HEK293 (cell line): ENCODE data around the gene MYO1C.

ENCODE experiments used
- CTCF ChIA-PET: fragments of 350-600 bp; formaldehyde crosslinking; extraction: SDS; loops from one replicate; lab custom pipeline; 2021; ENCODE audit warnings: antibody characterized with exemption; lab: Yijun Ruan, JAX
- POLR2A ChIA-PET: fragments of 300-600 bp; formaldehyde crosslinking; extraction: SDS; loops from one replicate; lab custom pipeline; 2020; ENCODE audit warnings: antibody characterized with exemption, inconsistent platforms; lab: Yijun Ruan, JAX
- H3K27ac ChIP-seq: fragments of 200-500 bp; sonication (Bioruptor generic); 2 replicates; pipeline ENCODE4 v1.5.1; 2014; ENCODE audit warnings: low read depth, low read length, control low read depth, inconsistent platforms; ENCODE audit errors: extremely low read depth
- H3K36me3 ChIP-seq, 2 experiments: fragments of 200-500 bp in 1 of 2; sonication (Bioruptor generic) in 1 of 2; 1 replicate in 1 of 2; 2 replicates in 1 of 2; pipeline ENCODE4 v1.5.1; 2014 to 2017; ENCODE audit warnings: inconsistent platforms in 2 of 2, low read length in 2 of 2; ENCODE audit not compliant: control insufficient read depth in 2 of 2, insufficient read depth in 1 of 2
- H3K4me1 ChIP-seq: fragments of 200-500 bp; sonication (Bioruptor generic); 2 replicates; pipeline ENCODE4 v1.5.1; 2014; ENCODE audit warnings: mild to moderate bottlenecking, low read length, inconsistent platforms; ENCODE audit not compliant: control insufficient read depth, insufficient read depth
- H3K4me3 ChIP-seq: 2 replicates; pipeline ENCODE4 v1.5.1; 2011; ENCODE audit warnings: low read depth, mild to moderate bottlenecking, control low read depth, low read length, moderate library complexity
- H3K9me3 ChIP-seq: fragments of 200-500 bp; sonication (Bioruptor generic); 2 replicates; pipeline ENCODE4 v1.5.1; 2014; ENCODE audit warnings: low read depth, low read length, inconsistent platforms; ENCODE audit not compliant: control insufficient read depth, insufficient read depth
- EGR2 ChIP-seq: fragments of 450-650 bp; formaldehyde crosslinking; IDR thresholded peaks from 2 replicates; pipeline ENCODE4 v1.5.1; 2016; ENCODE audit warnings: low read depth, missing biosample characterization, missing genetic modification characterization
- MYNN ChIP-seq: fragments of 450-650 bp; formaldehyde crosslinking; IDR thresholded peaks from 2 replicates; pipeline ENCODE4 v1.5.1; 2016; ENCODE audit warnings: missing biosample characterization, missing genetic modification characterization, borderline replicate concordance
- YY2 ChIP-seq: fragments of 450-650 bp; formaldehyde crosslinking; IDR thresholded peaks from 2 replicates; pipeline ENCODE4 v1.5.1; 2016; ENCODE audit warnings: missing biosample characterization, missing genetic modification characterization
- ZFP69B ChIP-seq: fragments of 450-650 bp; formaldehyde crosslinking; IDR thresholded peaks from 2 replicates; pipeline ENCODE4 v1.5.1; 2016; ENCODE audit warnings: missing biosample characterization, missing genetic modification characterization
- ZNF302 ChIP-seq: fragments of 450-650 bp; formaldehyde crosslinking; IDR thresholded peaks from 2 replicates; pipeline ENCODE4 v1.5.1; 2016; ENCODE audit warnings: missing biosample characterization, missing genetic modification characterization, low read depth
- ZNF311 ChIP-seq: fragments of 450-650 bp; formaldehyde crosslinking; IDR thresholded peaks from 2 replicates; pipeline ENCODE4 v1.5.1; 2017; ENCODE audit warnings: missing biosample characterization, missing genetic modification characterization, borderline replicate concordance
- ZNF324 ChIP-seq: fragments of 450-650 bp; formaldehyde crosslinking; IDR thresholded peaks from 2 replicates; pipeline ENCODE4 v1.5.1; 2016; ENCODE audit warnings: missing biosample characterization, missing genetic modification characterization
- ZNF394 ChIP-seq: fragments of 450-650 bp; formaldehyde crosslinking; IDR thresholded peaks from 2 replicates; pipeline ENCODE4 v1.5.1; 2016; ENCODE audit warnings: missing biosample characterization, missing genetic modification characterization, mild to moderate bottlenecking, moderate library complexity, borderline replicate concordance
- ZNF398 ChIP-seq: fragments of 450-650 bp; formaldehyde crosslinking; IDR thresholded peaks from 2 replicates; pipeline ENCODE4 v1.5.1; 2017; ENCODE audit warnings: missing biosample characterization, missing genetic modification characterization
- ZNF473 ChIP-seq: fragments of 450-650 bp; formaldehyde crosslinking; IDR thresholded peaks from 2 replicates; pipeline ENCODE4 v1.5.1; 2017; ENCODE audit warnings: missing biosample characterization, missing genetic modification characterization
- ZNF555 ChIP-seq: fragments of 450-650 bp; formaldehyde crosslinking; conservative IDR thresholded peaks from 2 replicates; pipeline ENCODE4 v1.5.1; 2017; ENCODE audit warnings: missing biosample characterization, mild to moderate bottlenecking, missing genetic modification characterization, inconsistent platforms
- ZNF561 ChIP-seq: fragments of 450-650 bp; IDR thresholded peaks from 2 replicates; pipeline ENCODE4 v1.5.1; 2018; ENCODE audit warnings: missing biosample characterization, missing genetic modification characterization, borderline replicate concordance
- ZNF571 ChIP-seq: fragments of 450-650 bp; formaldehyde crosslinking; IDR thresholded peaks from 2 replicates; pipeline ENCODE4 v1.5.0; 2017; ENCODE audit warnings: missing biosample characterization, missing genetic modification characterization
- ZNF600 ChIP-seq: fragments of 450-650 bp; formaldehyde crosslinking; IDR thresholded peaks from 2 replicates; pipeline ENCODE4 v1.5.1; 2016; ENCODE audit warnings: missing biosample characterization, missing genetic modification characterization
- ZNF624 ChIP-seq: fragments of 450-650 bp; formaldehyde crosslinking; IDR thresholded peaks from 2 replicates; pipeline ENCODE4 v1.5.1; 2017; ENCODE audit warnings: missing biosample characterization, missing genetic modification characterization
- ZNF677 ChIP-seq: fragments of 450-650 bp; IDR thresholded peaks from 2 replicates; pipeline ENCODE4 v1.5.0; 2018; ENCODE audit warnings: missing biosample characterization, mild to moderate bottlenecking, missing genetic modification characterization, moderate library complexity
- ZNF692 ChIP-seq: fragments of 450-650 bp; formaldehyde crosslinking; IDR thresholded peaks from 2 replicates; pipeline ENCODE4 v1.5.1; 2016; ENCODE audit warnings: missing biosample characterization, missing genetic modification characterization
- ZNF785 ChIP-seq: fragments of 450-650 bp; formaldehyde crosslinking; IDR thresholded peaks from 2 replicates; pipeline ENCODE4 v1.5.1; 2016; ENCODE audit warnings: missing biosample characterization, missing genetic modification characterization
- ZNF791 ChIP-seq: fragments of 450-650 bp; formaldehyde crosslinking; IDR thresholded peaks from 2 replicates; pipeline ENCODE4 v1.5.1; 2016; ENCODE audit warnings: missing biosample characterization, missing genetic modification characterization
- ZSCAN18 ChIP-seq: fragments of 450-650 bp; formaldehyde crosslinking; IDR thresholded peaks from 2 replicates; pipeline ENCODE4 v1.5.1; 2016; ENCODE audit warnings: missing biosample characterization, missing genetic modification characterization
- ZXDB ChIP-seq: fragments of 450-650 bp; formaldehyde crosslinking; IDR thresholded peaks from 2 replicates; pipeline ENCODE4 v1.5.1; 2016; ENCODE audit warnings: missing biosample characterization, missing genetic modification characterization
- TF ChIP-seq, protein P1 (sequence below): fragments of 450-650 bp; formaldehyde crosslinking; conservative IDR thresholded peaks from 2 replicates; pipeline ENCODE4 v1.5.1; 2016; ENCODE audit warnings: low read depth, missing biosample characterization, missing genetic modification characterization
- TF ChIP-seq, protein P2 (sequence below): fragments of 450-650 bp; formaldehyde crosslinking; IDR thresholded peaks from 2 replicates; pipeline ENCODE4 v1.5.1; 2016; ENCODE audit warnings: missing biosample characterization, missing genetic modification characterization

MYO1C gene

GRCh38 chr17:1512351-1512750, 19.9 kb upstream of the MYO1C start:
- Histone ChIP-seq H3K36me3 (peaks cover 3 to 58% of the 10 kb centered on the region in 2 experiments; a peak in 2 of 3 replicates), H3K9me3 (no peaks in the 10 kb centered on the region), H3K4me1 (no peaks in the 10 kb centered on the region), H3K4me3 (no peak overlapping the region), H3K27ac (no peak overlapping the region)
- POLR2A ChIA-PET, result interaction anchor here (0.6 kb wide), 1 partner anchor 25 kb away, joined by 7 read pairs; no protein-coding TSS in a partner anchor
- TF ChIP-seq ZNF571 (no peak), ZNF311 (tag by site-specific recombination) (no peak), ZNF600 (tag by site-specific recombination) (no peak), ZSCAN18 (tag by site-specific recombination) (no peak), ZNF473 (tag by site-specific recombination) (no peak), ZNF561 (tag by site-specific recombination) (no peak), ZNF398 (no peak), ZNF555 (tag by site-specific recombination) (no peak), ZNF302 (tag by site-specific recombination) (no peak), YY2 (tag by site-specific recombination) (no peak), ZNF324 (tag by site-specific recombination) (no peak), ZXDB (tag by site-specific recombination) (no peak), ZNF785 (tag by site-specific recombination) (no peak), MYNN (tag by site-specific recombination) (no peak)
- TF ChIP-seq, protein P1, sequence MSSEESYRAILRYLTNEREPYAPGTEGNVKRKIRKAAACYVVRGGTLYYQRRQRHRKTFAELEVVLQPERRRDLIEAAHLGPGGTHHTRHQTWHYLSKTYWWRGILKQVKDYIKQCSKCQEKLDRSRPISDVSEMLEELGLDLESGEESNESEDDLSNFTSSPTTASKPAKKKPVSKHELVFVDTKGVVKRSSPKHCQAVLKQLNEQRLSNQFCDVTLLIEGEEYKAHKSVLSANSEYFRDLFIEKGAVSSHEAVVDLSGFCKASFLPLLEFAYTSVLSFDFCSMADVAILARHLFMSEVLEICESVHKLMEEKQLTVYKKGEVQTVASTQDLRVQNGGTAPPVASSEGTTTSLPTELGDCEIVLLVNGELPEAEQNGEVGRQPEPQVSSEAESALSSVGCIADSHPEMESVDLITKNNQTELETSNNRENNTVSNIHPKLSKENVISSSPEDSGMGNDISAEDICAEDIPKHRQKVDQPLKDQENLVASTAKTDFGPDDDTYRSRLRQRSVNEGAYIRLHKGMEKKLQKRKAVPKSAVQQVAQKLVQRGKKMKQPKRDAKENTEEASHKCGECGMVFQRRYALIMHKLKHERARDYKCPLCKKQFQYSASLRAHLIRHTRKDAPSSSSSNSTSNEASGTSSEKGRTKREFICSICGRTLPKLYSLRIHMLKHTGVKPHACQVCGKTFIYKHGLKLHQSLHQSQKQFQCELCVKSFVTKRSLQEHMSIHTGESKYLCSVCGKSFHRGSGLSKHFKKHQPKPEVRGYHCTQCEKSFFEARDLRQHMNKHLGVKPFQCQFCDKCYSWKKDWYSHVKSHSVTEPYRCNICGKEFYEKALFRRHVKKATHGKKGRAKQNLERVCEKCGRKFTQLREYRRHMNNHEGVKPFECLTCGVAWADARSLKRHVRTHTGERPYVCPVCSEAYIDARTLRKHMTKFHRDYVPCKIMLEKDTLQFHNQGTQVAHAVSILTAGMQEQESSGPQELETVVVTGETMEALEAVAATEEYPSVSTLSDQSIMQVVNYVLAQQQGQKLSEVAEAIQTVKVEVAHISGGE (tag by site-specific recombination), result no peak
- TF ChIP-seq, protein P2, sequence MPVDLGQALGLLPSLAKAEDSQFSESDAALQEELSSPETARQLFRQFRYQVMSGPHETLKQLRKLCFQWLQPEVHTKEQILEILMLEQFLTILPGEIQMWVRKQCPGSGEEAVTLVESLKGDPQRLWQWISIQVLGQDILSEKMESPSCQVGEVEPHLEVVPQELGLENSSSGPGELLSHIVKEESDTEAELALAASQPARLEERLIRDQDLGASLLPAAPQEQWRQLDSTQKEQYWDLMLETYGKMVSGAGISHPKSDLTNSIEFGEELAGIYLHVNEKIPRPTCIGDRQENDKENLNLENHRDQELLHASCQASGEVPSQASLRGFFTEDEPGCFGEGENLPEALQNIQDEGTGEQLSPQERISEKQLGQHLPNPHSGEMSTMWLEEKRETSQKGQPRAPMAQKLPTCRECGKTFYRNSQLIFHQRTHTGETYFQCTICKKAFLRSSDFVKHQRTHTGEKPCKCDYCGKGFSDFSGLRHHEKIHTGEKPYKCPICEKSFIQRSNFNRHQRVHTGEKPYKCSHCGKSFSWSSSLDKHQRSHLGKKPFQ, result no peak
- CTCF ChIA-PET, result interaction anchor here (0.6 to 2.4 kb wide), 5 partner anchors 9 to 454 kb away, joined by 3 to 10 read pairs (median 4); no protein-coding TSS in a partner anchor

- POLR2A ChIA-PET, result interaction anchor here (0.6 kb wide), 2 partner anchors 25 to 26 kb away, joined by 3 to 7 read pairs; no protein-coding TSS in a partner anchor
- Histone ChIP-seq H3K27ac (no peak overlapping the region), H3K36me3 (peaks cover 3 to 63% of the 10 kb centered on the region in 2 experiments; a peak in 1 of 3 replicates), H3K4me1 (no peaks in the 10 kb centered on the region), H3K4me3 (no peak overlapping the region), H3K9me3 (no peaks in the 10 kb centered on the region)
- CTCF ChIA-PET, result interaction anchor here (0.6 to 2.4 kb wide), 6 partner anchors 9 to 454 kb away, joined by 3 to 10 read pairs (median 4); no protein-coding TSS in a partner anchor
- TF ChIP-seq ZNF692 (no peak), ZNF791 (tag by site-specific recombination) (no peak), ZFP69B (tag by site-specific recombination) (no peak), MYNN (tag by site-specific recombination) (no peak), ZNF624 (tag by site-specific recombination) (no peak), EGR2 (tag by site-specific recombination) (peak; percentile 28; the same call in 1 of the 2 replicates), ZNF677 (tag by site-specific recombination) (no peak), ZNF394 (tag by site-specific recombination) (no peak)
- TF ChIP-seq, protein P2, result no peak
Measured at GRCh38 chr17:1511756-1512321, 19.4 kb upstream of the MYO1C start.
